ENCODE measurements around the gene TNFRSF13B.
A peak's percentile ranks its signal among the peaks of the same experiment; 100 is the strongest.

TNFRSF13B gene

GRCh38 chr17:17019891-17020456 is 48.1 kb upstream of the TNFRSF13B start:
- Histone ChIP-seq H3K9ac (ENCODE audit: low read depth, low read length) (no peak overlapping the region), H3K79me2 (ENCODE audit: insufficient read depth, low read length) (no peaks in the 10 kb centered on the region), H3K4me1 (ENCODE audit: insufficient read depth, low read length) (peaks cover 23% of the 10 kb centered on the region), H3K27me3 (ENCODE audit: insufficient read depth, low read length, poor library complexity) (no peaks in the 10 kb centered on the region), H3K4me3 (ENCODE audit: low read depth in 1 of 2, low read length in 2 of 2) (no peak overlapping the region), H4K20me1 (ENCODE audit: insufficient read depth, low read length) (no peaks in the 10 kb centered on the region), H3K36me3 (ENCODE audit: insufficient read depth, low read length) (no peaks in the 10 kb centered on the region), H2AFZ (ENCODE audit: low read depth, low read length) (no peak overlapping the region), H3K4me2 (ENCODE audit: insufficient read depth, low read length) (no peak overlapping the region), H3K27ac (ENCODE audit: low read length) (no peak overlapping the region), H3K9me3 (ENCODE audit: insufficient read depth, low read length, severe bottlenecking) (no peaks in the 10 kb centered on the region)
- DNase-seq (no peak), ATAC-seq (ENCODE audit: insufficient read depth, low read depth) (no peak)
- no peak for TF ChIP-seq CTCF (IDR thresholded peaks at IDR 0.05; ENCODE audit: borderline replicate concordance, extremely low read depth, low read length, poor library complexity, severe bottlenecking)
- TF ChIP-seq EZH2 (IDR thresholded peaks at IDR 0.05; ENCODE audit: borderline replicate concordance, low read depth, low read length, severe bottlenecking) = no peak

- no peak overlapping the region for H3K9ac ChIP-seq (ENCODE audit: low read depth, low read length)
- no peak overlapping the region for H3K4me2 ChIP-seq (ENCODE audit: insufficient read depth, low read length)
- H3K9me3 ChIP-seq (ENCODE audit: insufficient read depth, low read length, severe bottlenecking) = no peaks in the 10 kb centered on the region
- TF ChIP-seq CTCF (IDR thresholded peaks at IDR 0.05; ENCODE audit: borderline replicate concordance, extremely low read depth, low read length, poor library complexity, severe bottlenecking) = no peak
- no peak for TF ChIP-seq EZH2 (IDR thresholded peaks at IDR 0.05; ENCODE audit: borderline replicate concordance, low read depth, low read length, severe bottlenecking)
- no peak overlapping the region for H2AFZ ChIP-seq (ENCODE audit: low read depth, low read length)
- DNase-seq (no peak), ATAC-seq (ENCODE audit: insufficient read depth, low read depth) (no peak)
- H3K4me3 ChIP-seq (ENCODE audit: low read depth in 1 of 2, low read length in 2 of 2) = no peak overlapping the region
- no peak overlapping the region for H3K27ac ChIP-seq (ENCODE audit: low read length)
- H3K27me3 ChIP-seq (ENCODE audit: insufficient read depth, low read length, poor library complexity) = no peaks in the 10 kb centered on the region
- H4K20me1 ChIP-seq (ENCODE audit: insufficient read depth, low read length) = no peaks in the 10 kb centered on the region
- H3K79me2 ChIP-seq (ENCODE audit: insufficient read depth, low read length) = no peaks in the 10 kb centered on the region
- no peaks in the 10 kb centered on the region for H3K36me3 ChIP-seq (ENCODE audit: insufficient read depth, low read length)
- peaks cover 23% of the 10 kb centered on the region for H3K4me1 ChIP-seq (ENCODE audit: insufficient read depth, low read length)
Observed at GRCh38 chr17:17019430-17019762, 47.5 kb upstream of the TNFRSF13B start.

- DNase-seq (no peak), ATAC-seq (ENCODE audit: insufficient read depth, low read depth) (peak; percentile 15; the same call in 1 of the 3 replicates)
- Histone ChIP-seq H3K27me3 (ENCODE audit: insufficient read depth, low read length, poor library complexity) (no peaks in the 10 kb centered on the region), H3K36me3 (ENCODE audit: insufficient read depth, low read length) (no peaks in the 10 kb centered on the region), H4K20me1 (ENCODE audit: insufficient read depth, low read length) (no peaks in the 10 kb centered on the region), H3K27ac (ENCODE audit: low read length) (0 out of 2 replicates have a peak overlapping the region, but pooled peaks have one; percentile 12), H3K9me3 (ENCODE audit: insufficient read depth, low read length, severe bottlenecking) (no peaks in the 10 kb centered on the region), H3K4me3 (ENCODE audit: low read depth in 1 of 2, low read length in 2 of 2) (no peak overlapping the region), H3K9ac (ENCODE audit: low read depth, low read length) (no peak overlapping the region), H3K4me1 (ENCODE audit: insufficient read depth, low read length) (peaks cover 23% of the 10 kb centered on the region), H3K4me2 (ENCODE audit: insufficient read depth, low read length) (no peak overlapping the region), H2AFZ (ENCODE audit: low read depth, low read length) (no peak overlapping the region), H3K79me2 (ENCODE audit: insufficient read depth, low read length) (no peaks in the 10 kb centered on the region)
- TF ChIP-seq CTCF (IDR thresholded peaks at IDR 0.05; ENCODE audit: borderline replicate concordance, extremely low read depth, low read length, poor library complexity, severe bottlenecking) (no peak), EZH2 (IDR thresholded peaks at IDR 0.05; ENCODE audit: borderline replicate concordance, low read depth, low read length, severe bottlenecking) (no peak)
Observed at GRCh38 chr17:17018612-17019429, 46.9 kb upstream of the TNFRSF13B start.

All from DND-41 (cell line).